ENCODE data around the gene PTHLH.

Gene PTHLH

DNA sequence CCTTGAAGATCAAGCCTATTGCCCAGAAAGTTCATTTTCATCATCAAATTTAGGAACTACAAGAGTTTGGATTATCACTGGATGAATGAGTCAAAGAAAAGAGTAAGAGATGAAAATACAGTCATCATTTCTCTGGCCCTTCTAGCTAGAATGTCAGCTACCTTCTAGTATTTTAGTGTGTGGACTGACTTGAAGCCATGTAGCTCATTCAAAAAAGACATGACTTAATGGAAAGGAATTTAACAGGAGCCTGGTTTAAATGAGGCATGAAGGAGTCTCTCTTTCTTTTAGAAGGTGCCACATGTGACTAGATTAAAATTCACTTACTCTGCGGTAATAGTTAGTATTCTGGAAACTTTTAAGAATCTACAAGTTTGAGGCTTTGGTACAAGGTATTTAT, 7.1 kb downstream of the PTHLH start:
- TF ChIP-seq, protein P1, sequence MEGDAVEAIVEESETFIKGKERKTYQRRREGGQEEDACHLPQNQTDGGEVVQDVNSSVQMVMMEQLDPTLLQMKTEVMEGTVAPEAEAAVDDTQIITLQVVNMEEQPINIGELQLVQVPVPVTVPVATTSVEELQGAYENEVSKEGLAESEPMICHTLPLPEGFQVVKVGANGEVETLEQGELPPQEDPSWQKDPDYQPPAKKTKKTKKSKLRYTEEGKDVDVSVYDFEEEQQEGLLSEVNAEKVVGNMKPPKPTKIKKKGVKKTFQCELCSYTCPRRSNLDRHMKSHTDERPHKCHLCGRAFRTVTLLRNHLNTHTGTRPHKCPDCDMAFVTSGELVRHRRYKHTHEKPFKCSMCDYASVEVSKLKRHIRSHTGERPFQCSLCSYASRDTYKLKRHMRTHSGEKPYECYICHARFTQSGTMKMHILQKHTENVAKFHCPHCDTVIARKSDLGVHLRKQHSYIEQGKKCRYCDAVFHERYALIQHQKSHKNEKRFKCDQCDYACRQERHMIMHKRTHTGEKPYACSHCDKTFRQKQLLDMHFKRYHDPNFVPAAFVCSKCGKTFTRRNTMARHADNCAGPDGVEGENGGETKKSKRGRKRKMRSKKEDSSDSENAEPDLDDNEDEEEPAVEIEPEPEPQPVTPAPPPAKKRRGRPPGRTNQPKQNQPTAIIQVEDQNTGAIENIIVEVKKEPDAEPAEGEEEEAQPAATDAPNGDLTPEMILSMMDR (conservative IDR thresholded peaks at IDR 0.05; ENCODE audit: control insufficient read depth, insufficient read depth, low read depth, low read length), result no peak
- no peak overlapping the region for H3K4me3 ChIP-seq (ENCODE audit: control insufficient read depth, low read depth, low read length)
- peak; percentile 48 for DNase-seq (ENCODE audit: low read depth)

GRCh38 chr12:27964123-27964522, 8.4 kb downstream of the PTHLH start:
- DNase-seq (ENCODE audit: low read depth), result no peak
- no peak overlapping the region for H3K4me3 ChIP-seq (ENCODE audit: control insufficient read depth, low read depth, low read length)
- TF ChIP-seq, protein P1 (conservative IDR thresholded peaks at IDR 0.05; ENCODE audit: control insufficient read depth, insufficient read depth, low read depth, low read length), result no peak

DNA sequence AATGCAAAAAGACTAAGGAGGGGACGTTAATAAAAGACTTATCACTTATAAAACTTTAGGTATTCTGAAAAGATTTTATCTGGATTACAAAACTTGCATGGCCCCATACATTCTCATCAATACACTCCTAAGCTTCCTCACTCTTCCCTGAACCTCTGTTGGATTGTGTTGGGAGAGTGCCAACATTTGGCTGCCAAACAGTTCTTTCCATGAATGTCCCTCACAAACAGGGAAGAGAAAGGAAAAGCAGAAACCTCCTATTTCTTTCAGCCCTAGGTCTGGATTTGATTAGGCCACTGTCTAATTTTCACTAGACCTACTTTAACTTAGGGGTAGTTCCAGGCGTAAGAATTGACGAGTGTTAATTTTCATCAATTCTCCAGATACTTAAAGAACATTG, 11.7 kb downstream of the PTHLH start:
- DNase-seq (ENCODE audit: low read depth), result no peak
- TF ChIP-seq, protein P1 (conservative IDR thresholded peaks at IDR 0.05; ENCODE audit: control insufficient read depth, insufficient read depth, low read depth, low read length), result no peak
- H3K4me3 ChIP-seq (ENCODE audit: control insufficient read depth, low read depth, low read length), result no peak overlapping the region

DNA sequence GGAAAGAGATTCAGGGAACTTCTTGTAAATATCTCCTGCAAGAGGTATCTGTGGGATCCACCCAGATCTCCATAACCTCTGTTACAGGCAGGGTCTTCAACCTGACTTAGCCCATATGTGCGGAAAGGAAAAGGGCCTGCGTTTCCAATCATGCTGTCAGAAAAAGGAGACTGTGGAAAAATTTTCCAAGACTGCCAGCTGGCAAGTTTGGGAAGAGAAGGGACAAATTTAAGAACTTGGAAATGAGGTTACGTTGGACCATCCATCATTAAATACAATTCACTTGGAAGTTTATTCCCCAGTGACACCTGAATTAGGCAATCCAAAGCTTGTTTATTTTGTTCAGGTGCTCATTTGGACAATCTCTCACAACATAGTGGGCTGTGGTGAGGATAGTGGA, 13.9 kb downstream of the PTHLH start:
- TF ChIP-seq, protein P1 (conservative IDR thresholded peaks at IDR 0.05; ENCODE audit: control insufficient read depth, insufficient read depth, low read depth, low read length), result no peak
- no peak overlapping the region for H3K4me3 ChIP-seq (ENCODE audit: control insufficient read depth, low read depth, low read length)
- DNase-seq (ENCODE audit: low read depth), result no peak

DNA sequence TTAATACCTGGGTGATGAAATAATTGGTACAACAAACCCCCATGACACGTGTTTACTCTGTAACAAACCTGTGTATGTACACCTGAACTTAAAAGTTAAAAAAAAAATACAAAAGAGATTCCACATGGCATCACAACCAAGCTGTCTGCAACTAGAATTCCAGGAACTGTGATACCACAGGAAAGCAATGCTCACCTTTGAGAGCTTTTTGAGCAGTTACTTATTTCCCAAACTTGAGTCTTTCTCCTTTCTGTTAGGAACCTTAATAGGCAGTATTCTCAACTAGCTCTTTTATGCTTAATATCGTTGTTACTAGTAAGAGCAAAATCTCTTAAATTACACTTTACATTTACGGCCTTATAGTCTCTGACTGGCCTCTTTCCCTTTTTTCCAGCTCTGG, 15.2 kb downstream of the PTHLH start:
- no peak overlapping the region for H3K4me3 ChIP-seq (ENCODE audit: control insufficient read depth, low read depth, low read length)
- no peak for DNase-seq (ENCODE audit: low read depth)

DNA sequence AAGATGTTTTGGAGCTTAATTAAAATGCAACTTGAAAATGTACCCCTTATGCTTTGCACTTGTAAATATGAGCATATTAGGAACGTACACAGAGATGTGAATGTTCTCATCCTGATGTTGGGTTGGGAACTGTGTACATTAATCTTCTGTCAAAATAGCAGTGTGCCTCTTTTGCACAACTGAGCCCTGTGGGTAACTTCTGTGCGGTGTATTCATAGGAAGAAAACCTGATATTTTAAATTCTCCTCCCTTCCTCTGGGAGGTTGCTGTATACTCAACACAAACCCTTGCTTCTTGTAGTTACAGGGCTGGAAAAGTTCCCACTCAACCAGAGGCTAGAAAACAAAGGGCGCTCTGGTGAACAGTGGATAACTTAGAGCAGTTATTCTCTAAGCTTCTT, 18.7 kb downstream of the PTHLH start:
- no peak overlapping the region for H3K4me3 ChIP-seq (ENCODE audit: control insufficient read depth, low read depth, low read length)
- DNase-seq (ENCODE audit: low read depth), result no peak
- TF ChIP-seq, protein P1 (conservative IDR thresholded peaks at IDR 0.05; ENCODE audit: control insufficient read depth, insufficient read depth, low read depth, low read length), result no peak

More for the DNA sequence above, 15.2 kb downstream of the PTHLH start:
- TF ChIP-seq, protein P1 (conservative IDR thresholded peaks at IDR 0.05; ENCODE audit: control insufficient read depth, insufficient read depth, low read depth, low read length), result no peak

DNA sequence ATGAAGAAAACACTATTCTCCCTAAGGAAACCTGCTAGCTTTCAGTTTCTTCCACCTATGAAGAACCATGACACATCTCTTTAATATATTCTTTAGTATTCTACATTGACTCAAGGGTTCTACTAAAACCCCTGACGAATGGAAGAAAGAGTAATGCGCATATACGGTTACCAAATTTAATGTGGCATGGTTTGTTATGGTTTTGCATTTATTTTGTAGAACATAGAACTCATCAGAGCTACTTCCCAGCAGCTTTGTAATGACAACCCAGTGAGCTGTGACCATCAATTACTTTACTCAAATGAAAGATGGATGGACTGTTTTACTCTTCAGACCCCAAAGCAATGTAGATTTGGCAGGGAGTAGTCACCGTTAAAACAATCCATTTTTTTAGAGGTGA, 19.2 kb downstream of the PTHLH start:
- TF ChIP-seq, protein P1 (conservative IDR thresholded peaks at IDR 0.05; ENCODE audit: control insufficient read depth, insufficient read depth, low read depth, low read length), result no peak
- DNase-seq (ENCODE audit: low read depth), result no peak
- H3K4me3 ChIP-seq (ENCODE audit: control insufficient read depth, low read depth, low read length), result no peak overlapping the region

All from fibroblast of mammary gland (primary cell).